ENCODE data around the gene STK38.

DNA sequence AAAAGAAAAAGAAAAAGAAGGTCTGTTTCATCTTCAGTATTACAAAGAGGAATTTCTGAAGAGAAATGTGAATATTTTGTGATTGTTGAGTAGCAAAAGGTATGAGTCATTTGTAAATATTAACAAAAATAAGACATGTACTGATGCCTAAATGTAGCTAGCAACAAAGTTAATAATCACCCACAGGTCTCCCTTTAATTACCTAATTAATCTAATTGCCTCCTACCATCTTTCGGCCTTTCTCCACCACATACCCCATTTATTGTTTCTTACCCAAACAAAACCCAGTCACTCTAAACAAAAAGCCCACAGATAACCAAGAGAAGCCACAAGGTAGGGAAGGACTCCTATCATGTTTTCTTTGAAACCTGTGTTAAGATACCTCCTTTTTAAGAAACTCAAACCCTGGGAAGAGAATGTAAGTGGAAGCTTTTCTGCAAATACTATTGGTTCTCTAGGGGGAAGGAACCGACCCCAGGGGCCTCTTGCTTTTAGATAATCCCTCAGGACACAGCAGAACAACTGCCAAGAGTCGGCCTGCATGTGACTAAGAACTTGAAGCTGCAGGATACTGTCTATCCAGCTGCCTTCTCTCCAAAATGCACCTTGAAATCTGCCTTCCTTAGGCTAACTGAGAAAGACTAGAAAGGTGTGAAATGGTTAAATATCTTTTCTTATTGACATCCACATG, 16.1 kb upstream of the STK38 start:
- TF ChIP-seq, protein P1, sequence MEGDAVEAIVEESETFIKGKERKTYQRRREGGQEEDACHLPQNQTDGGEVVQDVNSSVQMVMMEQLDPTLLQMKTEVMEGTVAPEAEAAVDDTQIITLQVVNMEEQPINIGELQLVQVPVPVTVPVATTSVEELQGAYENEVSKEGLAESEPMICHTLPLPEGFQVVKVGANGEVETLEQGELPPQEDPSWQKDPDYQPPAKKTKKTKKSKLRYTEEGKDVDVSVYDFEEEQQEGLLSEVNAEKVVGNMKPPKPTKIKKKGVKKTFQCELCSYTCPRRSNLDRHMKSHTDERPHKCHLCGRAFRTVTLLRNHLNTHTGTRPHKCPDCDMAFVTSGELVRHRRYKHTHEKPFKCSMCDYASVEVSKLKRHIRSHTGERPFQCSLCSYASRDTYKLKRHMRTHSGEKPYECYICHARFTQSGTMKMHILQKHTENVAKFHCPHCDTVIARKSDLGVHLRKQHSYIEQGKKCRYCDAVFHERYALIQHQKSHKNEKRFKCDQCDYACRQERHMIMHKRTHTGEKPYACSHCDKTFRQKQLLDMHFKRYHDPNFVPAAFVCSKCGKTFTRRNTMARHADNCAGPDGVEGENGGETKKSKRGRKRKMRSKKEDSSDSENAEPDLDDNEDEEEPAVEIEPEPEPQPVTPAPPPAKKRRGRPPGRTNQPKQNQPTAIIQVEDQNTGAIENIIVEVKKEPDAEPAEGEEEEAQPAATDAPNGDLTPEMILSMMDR (conservative IDR thresholded peaks at IDR 0.05; ENCODE audit: low read length): no peak
- TF ChIP-seq EZH2phosphoT487 (IDR thresholded peaks at IDR 0.05; ENCODE audit: borderline replicate concordance): no peak

Data from Loucy (cell line).